HEK293 (cell line): ENCODE results near the gene GTF2A1.

Source experiments
- FEZF1 ChIP-seq: fragments of 450-650 bp; formaldehyde crosslinking; IDR thresholded peaks from 2 replicates; pipeline ENCODE4 v1.5.1; 2016; ENCODE audit warnings: missing biosample characterization, missing genetic modification characterization
- KLF16 ChIP-seq: fragments of 450-650 bp; formaldehyde crosslinking; IDR thresholded peaks from 2 replicates; pipeline ENCODE4 v1.5.1; 2017; ENCODE audit warnings: missing biosample characterization, missing genetic modification characterization
- OVOL3 ChIP-seq: fragments of 450-650 bp; formaldehyde crosslinking; IDR thresholded peaks from 2 replicates; pipeline ENCODE4 v1.5.1; 2016; ENCODE audit warnings: missing biosample characterization, missing genetic modification characterization
- PRDM1 ChIP-seq: fragments of 450-650 bp; formaldehyde crosslinking; IDR thresholded peaks from 2 replicates; pipeline ENCODE4; 2016; ENCODE audit warnings: missing biosample characterization, missing genetic modification characterization
- SCRT2 ChIP-seq: fragments of 450-650 bp; formaldehyde crosslinking; IDR thresholded peaks from 2 replicates; pipeline ENCODE4 v1.5.1; 2016; ENCODE audit warnings: missing biosample characterization, missing genetic modification characterization
- SP2 ChIP-seq: fragments of 450-650 bp; formaldehyde crosslinking; IDR thresholded peaks from 2 replicates; pipeline ENCODE4 v1.5.1; 2016; ENCODE audit warnings: missing biosample characterization, missing genetic modification characterization
- SP7 ChIP-seq: fragments of 450-650 bp; formaldehyde crosslinking; IDR thresholded peaks from 2 replicates; pipeline ENCODE4 v1.5.1; 2016; ENCODE audit warnings: missing biosample characterization, missing genetic modification characterization
- TCF7L2 ChIP-seq: IDR thresholded peaks from 2 replicates; pipeline ENCODE4 v1.6.1; 2011; ENCODE audit warnings: low read depth, mild to moderate bottlenecking, inconsistent platforms, low read length, moderate library complexity, borderline replicate concordance
- YY2 ChIP-seq: fragments of 450-650 bp; formaldehyde crosslinking; IDR thresholded peaks from 2 replicates; pipeline ENCODE4 v1.5.1; 2016; ENCODE audit warnings: missing biosample characterization, missing genetic modification characterization
- ZBTB8A ChIP-seq: fragments of 450-650 bp; formaldehyde crosslinking; IDR thresholded peaks from 2 replicates; pipeline ENCODE4 v1.5.1; 2016; ENCODE audit warnings: missing biosample characterization, missing genetic modification characterization
- ZFP41 ChIP-seq: fragments of 450-650 bp; formaldehyde crosslinking; IDR thresholded peaks from 2 replicates; pipeline ENCODE4 v1.5.1; 2016; ENCODE audit warnings: missing biosample characterization, missing genetic modification characterization, borderline replicate concordance
- ZNF121 ChIP-seq: fragments of 450-650 bp; formaldehyde crosslinking; IDR thresholded peaks from 2 replicates; pipeline ENCODE4 v1.5.1; 2016; ENCODE audit warnings: missing biosample characterization, missing genetic modification characterization
- ZNF175 ChIP-seq: fragments of 450-650 bp; formaldehyde crosslinking; IDR thresholded peaks from 2 replicates; pipeline ENCODE4 v1.5.1; 2016; ENCODE audit warnings: missing biosample characterization, missing genetic modification characterization
- ZNF202 ChIP-seq: fragments of 450-650 bp; formaldehyde crosslinking; IDR thresholded peaks from 2 replicates; pipeline ENCODE4 v1.5.1; 2016; ENCODE audit warnings: missing biosample characterization, missing genetic modification characterization, borderline replicate concordance
- ZNF221 ChIP-seq: fragments of 450-650 bp; formaldehyde crosslinking; IDR thresholded peaks from 2 replicates; pipeline ENCODE4 v1.5.1; 2017; ENCODE audit warnings: missing biosample characterization, missing genetic modification characterization, borderline replicate concordance
- ZNF302 ChIP-seq: fragments of 450-650 bp; formaldehyde crosslinking; IDR thresholded peaks from 2 replicates; pipeline ENCODE4 v1.5.1; 2016; ENCODE audit warnings: missing biosample characterization, missing genetic modification characterization, low read depth
- ZNF473 ChIP-seq: fragments of 450-650 bp; formaldehyde crosslinking; IDR thresholded peaks from 2 replicates; pipeline ENCODE4 v1.5.1; 2017; ENCODE audit warnings: missing biosample characterization, missing genetic modification characterization
- ZNF48 ChIP-seq: fragments of 450-650 bp; formaldehyde crosslinking; IDR thresholded peaks from 2 replicates; pipeline ENCODE4 v1.5.1; 2016; ENCODE audit warnings: missing biosample characterization, missing genetic modification characterization
- ZNF501 ChIP-seq: fragments of 450-650 bp; formaldehyde crosslinking; IDR thresholded peaks from 2 replicates; pipeline ENCODE4 v1.5.1; 2016; ENCODE audit warnings: missing biosample characterization, missing genetic modification characterization
- ZNF571 ChIP-seq: fragments of 450-650 bp; formaldehyde crosslinking; IDR thresholded peaks from 2 replicates; pipeline ENCODE4 v1.5.0; 2017; ENCODE audit warnings: missing biosample characterization, missing genetic modification characterization
- ZNF621 ChIP-seq: fragments of 450-650 bp; formaldehyde crosslinking; IDR thresholded peaks from 2 replicates; pipeline ENCODE4 v1.5.1; 2017; ENCODE audit warnings: missing biosample characterization, missing genetic modification characterization
- ZNF624 ChIP-seq: fragments of 450-650 bp; formaldehyde crosslinking; IDR thresholded peaks from 2 replicates; pipeline ENCODE4 v1.5.1; 2017; ENCODE audit warnings: missing biosample characterization, missing genetic modification characterization
- ZNF670 ChIP-seq: fragments of 450-650 bp; formaldehyde crosslinking; IDR thresholded peaks from 2 replicates; pipeline ENCODE4 v1.5.1; 2016; ENCODE audit warnings: missing biosample characterization, missing genetic modification characterization, low read depth
- ZNF777 ChIP-seq: fragments of 450-650 bp; formaldehyde crosslinking; IDR thresholded peaks from 2 replicates; pipeline ENCODE4 v1.5.1; 2017; ENCODE audit warnings: missing biosample characterization, missing genetic modification characterization, borderline replicate concordance
- TF ChIP-seq, protein P1 (sequence below): fragments of 450-650 bp; formaldehyde crosslinking; IDR thresholded peaks from 2 replicates; pipeline ENCODE4 v1.5.1; 2016; ENCODE audit warnings: missing biosample characterization, missing genetic modification characterization
- TF ChIP-seq, protein P2 (sequence below): fragments of 450-650 bp; formaldehyde crosslinking; IDR thresholded peaks from 2 replicates; pipeline ENCODE4 v1.5.1; 2016; ENCODE audit warnings: missing biosample characterization, missing genetic modification characterization, low read depth
- TF ChIP-seq, protein P3 (sequence below): fragments of 450-650 bp; formaldehyde crosslinking; IDR thresholded peaks from 2 replicates; pipeline ENCODE4 v1.5.1; 2017; ENCODE audit warnings: missing biosample characterization, missing genetic modification characterization
- TF ChIP-seq, protein P4 (sequence below): fragments of 450-650 bp; formaldehyde crosslinking; IDR thresholded peaks from 2 replicates; pipeline ENCODE4; 2016; ENCODE audit warnings: missing biosample characterization, missing genetic modification characterization
- TF ChIP-seq, protein P5 (sequence below): fragments of 450-650 bp; formaldehyde crosslinking; IDR thresholded peaks from 2 replicates; pipeline ENCODE4 v1.5.1; 2017; ENCODE audit warnings: missing biosample characterization, missing genetic modification characterization
- TF ChIP-seq, protein P6 (sequence below): fragments of 450-650 bp; formaldehyde crosslinking; IDR thresholded peaks from 2 replicates; pipeline ENCODE4 v1.5.1; 2016; ENCODE audit warnings: missing biosample characterization, missing genetic modification characterization, low read depth

The GTF2A1 gene

DNA sequence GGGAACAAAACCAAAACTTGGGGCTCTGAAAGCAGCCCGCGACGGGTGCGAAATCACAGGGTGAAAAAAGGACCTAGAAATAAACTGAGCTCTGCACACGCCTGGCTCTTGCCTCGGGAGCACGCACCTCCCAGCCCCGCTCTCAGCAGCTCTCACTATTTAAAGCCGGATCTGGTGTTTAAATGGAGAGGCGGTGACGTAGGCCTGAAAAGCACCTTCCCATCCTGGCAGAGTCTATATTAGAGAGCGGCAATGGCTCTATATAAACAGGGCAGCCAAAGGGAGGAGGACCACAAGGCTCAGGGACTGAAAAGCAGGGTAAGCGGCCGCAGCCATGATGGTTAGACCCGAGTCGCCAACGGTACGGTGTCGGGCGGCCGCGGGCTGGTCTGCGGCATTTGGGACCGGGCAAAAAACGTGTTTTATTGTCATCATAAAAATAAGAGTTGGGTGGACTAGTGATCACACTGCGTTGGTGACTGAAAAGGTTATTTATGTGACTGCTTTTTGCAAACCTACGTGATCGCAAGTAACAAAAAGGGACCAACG is 1.5 kb downstream of the GTF2A1 start (continued):
- TF ChIP-seq YY2 (tag by site-specific recombination) (peak; percentile 56; the same call in 1 of the 2 replicates), ZNF473 (tag by site-specific recombination) (no peak), ZNF777 (tag by site-specific recombination) (no peak), ZNF501 (tag by site-specific recombination) (no peak), ZNF621 (tag by site-specific recombination) (no peak), ZNF121 (tag by site-specific recombination) (no peak), ZNF302 (tag by site-specific recombination) (no peak), OVOL3 (no peak), SP7 (tag by site-specific recombination) (peak; percentile 44; the same call in 1 of the 2 replicates), ZNF571 (tag by site-specific recombination) (no peak), PRDM1 (peak; percentile 61; the same call in 1 of the 2 replicates), SCRT2 (tag by site-specific recombination) (no peak), FEZF1 (tag by site-specific recombination) (no peak), KLF16 (no peak), ZNF48 (tag by site-specific recombination) (no peak), ZFP41 (tag by site-specific recombination) (no peak), TCF7L2 (no peak), ZBTB8A (tag by site-specific recombination) (peak; percentile 42; the same call in 1 of the 2 replicates), SP2 (tag by site-specific recombination) (peak; percentile 51), ZNF175 (tag by site-specific recombination) (no peak), ZNF670 (tag by site-specific recombination) (no peak), ZNF624 (no peak), ZNF202 (tag by site-specific recombination) (no peak), ZNF221 (tag by site-specific recombination) (no peak)
- TF ChIP-seq, protein P1, sequence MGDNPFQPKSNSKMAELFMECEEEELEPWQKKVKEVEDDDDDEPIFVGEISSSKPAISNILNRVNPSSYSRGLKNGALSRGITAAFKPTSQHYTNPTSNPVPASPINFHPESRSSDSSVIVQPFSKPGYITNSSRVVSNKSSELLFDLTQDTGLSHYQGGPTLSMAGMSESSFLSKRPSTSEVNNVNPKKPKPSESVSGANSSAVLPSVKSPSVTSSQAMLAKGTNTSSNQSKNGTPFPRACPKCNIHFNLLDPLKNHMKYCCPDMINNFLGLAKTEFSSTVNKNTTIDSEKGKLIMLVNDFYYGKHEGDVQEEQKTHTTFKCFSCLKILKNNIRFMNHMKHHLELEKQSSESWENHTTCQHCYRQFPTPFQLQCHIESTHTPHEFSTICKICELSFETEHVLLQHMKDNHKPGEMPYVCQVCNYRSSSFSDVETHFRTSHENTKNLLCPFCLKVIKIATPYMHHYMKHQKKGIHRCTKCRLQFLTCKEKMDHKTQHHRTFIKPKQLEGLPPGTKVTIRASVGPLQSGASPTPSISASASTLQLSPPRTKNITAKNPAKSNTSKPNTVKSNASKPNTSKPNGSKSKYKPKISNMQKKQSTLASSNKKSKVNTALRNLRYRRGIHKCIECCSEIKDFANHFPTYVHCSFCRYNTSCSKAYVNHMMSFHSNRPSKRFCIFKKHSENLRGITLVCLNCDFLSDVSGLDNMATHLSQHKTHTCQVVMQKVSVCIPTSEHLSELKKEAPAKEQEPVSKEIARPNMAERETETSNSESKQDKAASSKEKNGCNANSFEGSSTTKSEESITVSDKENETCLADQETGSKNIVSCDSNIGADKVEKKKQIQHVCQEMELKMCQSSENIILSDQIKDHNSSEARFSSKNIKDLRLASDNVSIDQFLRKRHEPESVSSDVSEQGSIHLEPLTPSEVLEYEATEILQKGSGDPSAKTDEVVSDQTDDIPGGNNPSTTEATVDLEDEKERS (tag by site-specific recombination) = no peak
- TF ChIP-seq, protein P2, sequence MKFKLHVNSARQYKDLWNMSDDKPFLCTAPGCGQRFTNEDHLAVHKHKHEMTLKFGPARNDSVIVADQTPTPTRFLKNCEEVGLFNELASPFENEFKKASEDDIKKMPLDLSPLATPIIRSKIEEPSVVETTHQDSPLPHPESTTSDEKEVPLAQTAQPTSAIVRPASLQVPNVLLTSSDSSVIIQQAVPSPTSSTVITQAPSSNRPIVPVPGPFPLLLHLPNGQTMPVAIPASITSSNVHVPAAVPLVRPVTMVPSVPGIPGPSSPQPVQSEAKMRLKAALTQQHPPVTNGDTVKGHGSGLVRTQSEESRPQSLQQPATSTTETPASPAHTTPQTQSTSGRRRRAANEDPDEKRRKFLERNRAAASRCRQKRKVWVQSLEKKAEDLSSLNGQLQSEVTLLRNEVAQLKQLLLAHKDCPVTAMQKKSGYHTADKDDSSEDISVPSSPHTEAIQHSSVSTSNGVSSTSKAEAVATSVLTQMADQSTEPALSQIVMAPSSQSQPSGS (tag by site-specific recombination) = peak; percentile 54; the same call in 1 of the 2 replicates
- TF ChIP-seq, protein P3, sequence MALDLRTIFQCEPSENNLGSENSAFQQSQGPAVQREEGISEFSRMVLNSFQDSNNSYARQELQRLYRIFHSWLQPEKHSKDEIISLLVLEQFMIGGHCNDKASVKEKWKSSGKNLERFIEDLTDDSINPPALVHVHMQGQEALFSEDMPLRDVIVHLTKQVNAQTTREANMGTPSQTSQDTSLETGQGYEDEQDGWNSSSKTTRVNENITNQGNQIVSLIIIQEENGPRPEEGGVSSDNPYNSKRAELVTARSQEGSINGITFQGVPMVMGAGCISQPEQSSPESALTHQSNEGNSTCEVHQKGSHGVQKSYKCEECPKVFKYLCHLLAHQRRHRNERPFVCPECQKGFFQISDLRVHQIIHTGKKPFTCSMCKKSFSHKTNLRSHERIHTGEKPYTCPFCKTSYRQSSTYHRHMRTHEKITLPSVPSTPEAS (tag by site-specific recombination) = no peak
- TF ChIP-seq, protein P4, sequence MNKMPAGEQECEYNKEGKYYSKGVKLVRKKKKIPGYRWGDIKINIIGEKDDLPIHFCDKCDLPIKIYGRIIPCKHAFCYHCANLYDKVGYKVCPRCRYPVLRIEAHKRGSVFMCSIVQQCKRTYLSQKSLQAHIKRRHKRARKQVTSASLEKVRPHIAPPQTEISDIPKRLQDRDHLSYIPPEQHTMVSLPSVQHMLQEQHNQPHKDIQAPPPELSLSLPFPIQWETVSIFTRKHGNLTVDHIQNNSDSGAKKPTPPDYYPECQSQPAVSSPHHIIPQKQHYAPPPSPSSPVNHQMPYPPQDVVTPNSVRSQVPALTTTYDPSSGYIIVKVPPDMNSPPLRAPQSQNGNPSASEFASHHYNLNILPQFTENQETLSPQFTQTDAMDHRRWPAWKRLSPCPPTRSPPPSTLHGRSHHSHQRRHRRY (tag by site-specific recombination) = no peak
- TF ChIP-seq, protein P5, sequence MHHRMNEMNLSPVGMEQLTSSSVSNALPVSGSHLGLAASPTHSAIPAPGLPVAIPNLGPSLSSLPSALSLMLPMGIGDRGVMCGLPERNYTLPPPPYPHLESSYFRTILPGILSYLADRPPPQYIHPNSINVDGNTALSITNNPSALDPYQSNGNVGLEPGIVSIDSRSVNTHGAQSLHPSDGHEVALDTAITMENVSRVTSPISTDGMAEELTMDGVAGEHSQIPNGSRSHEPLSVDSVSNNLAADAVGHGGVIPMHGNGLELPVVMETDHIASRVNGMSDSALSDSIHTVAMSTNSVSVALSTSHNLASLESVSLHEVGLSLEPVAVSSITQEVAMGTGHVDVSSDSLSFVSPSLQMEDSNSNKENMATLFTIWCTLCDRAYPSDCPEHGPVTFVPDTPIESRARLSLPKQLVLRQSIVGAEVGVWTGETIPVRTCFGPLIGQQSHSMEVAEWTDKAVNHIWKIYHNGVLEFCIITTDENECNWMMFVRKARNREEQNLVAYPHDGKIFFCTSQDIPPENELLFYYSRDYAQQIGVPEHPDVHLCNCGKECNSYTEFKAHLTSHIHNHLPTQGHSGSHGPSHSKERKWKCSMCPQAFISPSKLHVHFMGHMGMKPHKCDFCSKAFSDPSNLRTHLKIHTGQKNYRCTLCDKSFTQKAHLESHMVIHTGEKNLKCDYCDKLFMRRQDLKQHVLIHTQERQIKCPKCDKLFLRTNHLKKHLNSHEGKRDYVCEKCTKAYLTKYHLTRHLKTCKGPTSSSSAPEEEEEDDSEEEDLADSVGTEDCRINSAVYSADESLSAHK (tag by site-specific recombination) = no peak
- TF ChIP-seq, protein P6, sequence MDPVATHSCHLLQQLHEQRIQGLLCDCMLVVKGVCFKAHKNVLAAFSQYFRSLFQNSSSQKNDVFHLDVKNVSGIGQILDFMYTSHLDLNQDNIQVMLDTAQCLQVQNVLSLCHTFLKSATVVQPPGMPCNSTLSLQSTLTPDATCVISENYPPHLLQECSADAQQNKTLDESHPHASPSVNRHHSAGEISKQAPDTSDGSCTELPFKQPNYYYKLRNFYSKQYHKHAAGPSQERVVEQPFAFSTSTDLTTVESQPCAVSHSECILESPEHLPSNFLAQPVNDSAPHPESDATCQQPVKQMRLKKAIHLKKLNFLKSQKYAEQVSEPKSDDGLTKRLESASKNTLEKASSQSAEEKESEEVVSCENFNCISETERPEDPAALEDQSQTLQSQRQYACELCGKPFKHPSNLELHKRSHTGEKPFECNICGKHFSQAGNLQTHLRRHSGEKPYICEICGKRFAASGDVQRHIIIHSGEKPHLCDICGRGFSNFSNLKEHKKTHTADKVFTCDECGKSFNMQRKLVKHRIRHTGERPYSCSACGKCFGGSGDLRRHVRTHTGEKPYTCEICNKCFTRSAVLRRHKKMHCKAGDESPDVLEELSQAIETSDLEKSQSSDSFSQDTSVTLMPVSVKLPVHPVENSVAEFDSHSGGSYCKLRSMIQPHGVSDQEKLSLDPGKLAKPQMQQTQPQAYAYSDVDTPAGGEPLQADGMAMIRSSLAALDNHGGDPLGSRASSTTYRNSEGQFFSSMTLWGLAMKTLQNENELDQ (tag by site-specific recombination) = no peak
